ENCODE measurements around the gene XPR1.

DNA sequence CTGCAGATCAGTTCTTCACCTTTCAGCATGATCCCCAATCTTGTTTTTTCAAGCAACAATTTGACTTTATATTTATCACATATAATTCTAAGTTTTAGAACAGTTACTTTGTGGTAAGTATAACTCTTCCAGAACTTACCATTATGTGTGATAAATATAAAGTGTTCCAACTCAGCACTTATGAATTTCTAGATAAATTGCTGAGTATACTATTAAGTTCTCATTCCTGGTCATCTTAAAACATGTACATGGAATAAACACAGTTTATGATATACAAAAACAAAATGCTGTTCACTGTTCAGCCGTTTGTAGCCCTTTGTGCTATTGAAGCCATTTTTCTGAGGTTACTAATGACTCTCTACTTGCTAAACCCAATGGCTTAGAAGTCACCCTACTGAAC lies 5.1 kb upstream of the XPR1 start:
- TF ChIP-seq, protein P1, sequence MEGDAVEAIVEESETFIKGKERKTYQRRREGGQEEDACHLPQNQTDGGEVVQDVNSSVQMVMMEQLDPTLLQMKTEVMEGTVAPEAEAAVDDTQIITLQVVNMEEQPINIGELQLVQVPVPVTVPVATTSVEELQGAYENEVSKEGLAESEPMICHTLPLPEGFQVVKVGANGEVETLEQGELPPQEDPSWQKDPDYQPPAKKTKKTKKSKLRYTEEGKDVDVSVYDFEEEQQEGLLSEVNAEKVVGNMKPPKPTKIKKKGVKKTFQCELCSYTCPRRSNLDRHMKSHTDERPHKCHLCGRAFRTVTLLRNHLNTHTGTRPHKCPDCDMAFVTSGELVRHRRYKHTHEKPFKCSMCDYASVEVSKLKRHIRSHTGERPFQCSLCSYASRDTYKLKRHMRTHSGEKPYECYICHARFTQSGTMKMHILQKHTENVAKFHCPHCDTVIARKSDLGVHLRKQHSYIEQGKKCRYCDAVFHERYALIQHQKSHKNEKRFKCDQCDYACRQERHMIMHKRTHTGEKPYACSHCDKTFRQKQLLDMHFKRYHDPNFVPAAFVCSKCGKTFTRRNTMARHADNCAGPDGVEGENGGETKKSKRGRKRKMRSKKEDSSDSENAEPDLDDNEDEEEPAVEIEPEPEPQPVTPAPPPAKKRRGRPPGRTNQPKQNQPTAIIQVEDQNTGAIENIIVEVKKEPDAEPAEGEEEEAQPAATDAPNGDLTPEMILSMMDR (IDR thresholded peaks at IDR 0.05), result no peak
- no peak for TF ChIP-seq EP300 (IDR thresholded peaks at IDR 0.05)
- TF ChIP-seq POLR2A (IDR thresholded peaks at IDR 0.05), result no peak
- TF ChIP-seq POLR2AphosphoS5 (IDR thresholded peaks at IDR 0.05), result no peak
